Ovary (tissue), 9 donors: ENCODE measurements around the gene LARGE1. TPM values are rescaled to one million over a fixed set of nuclear protein-coding genes. Genes with fewer than 3 reads are reported as not detected.

Experiments used
- DNase-seq, 5 donors: peaks; one replicate each; pipeline ENCODE4 v3.0.0-alpha.2; 2019 to 2020
- H3K27ac ChIP-seq, 2 donors: fragments of 200-600 bp; one replicate each; pipeline versions ENCODE4 v1.5.1 to v1.8.0; 2019 to 2022
- H3K27me3 ChIP-seq: fragments of 200-600 bp; one replicate; pipeline ENCODE4 v1.8.0; 2022
- H3K36me3 ChIP-seq: fragments of 200-600 bp; sonication (generic); one replicate; pipeline ENCODE4 v1.5.1; 2019
- H3K4me1 ChIP-seq: one replicate; pipeline ENCODE4 v1.8.1; 2013; ENCODE audit warnings: mild to moderate bottlenecking, moderate library complexity; ENCODE audit not compliant: insufficient read depth
- H3K4me3 ChIP-seq: fragments of 200-600 bp; sonication (generic); one replicate; pipeline ENCODE4 v1.5.1; 2017
- H3K9me3 ChIP-seq, 2 donors: fragments of 200-600 bp in 1 of 2; sonication (generic) in 1 of 2; one replicate each; pipeline versions ENCODE4 v1.5.1 to v1.8.1; 2013 to 2019; ENCODE audit warnings: mild to moderate bottlenecking in 1 of 2, moderate library complexity in 1 of 2
- CTCF ChIP-seq, 3 donors: fragments of 450-650 bp in 2 of 3; fragments of 200-600 bp in 1 of 3; IDR thresholded peaks; one replicate each; pipeline versions ENCODE4 v1.5.1 to v1.8.0; 2016 to 2022; ENCODE audit warnings: antibody characterized with exemption in 3 of 3, mild to moderate bottlenecking in 1 of 3
- EP300 ChIP-seq: sonication (generic); formaldehyde crosslinking; IDR thresholded peaks from one replicate; pipeline ENCODE4 v1.6.1; 2017; ENCODE audit warnings: antibody characterized with exemption
- POLR2A ChIP-seq: fragments of 450-650 bp; IDR thresholded peaks from one replicate; pipeline ENCODE4 v1.6.1; 2017; ENCODE audit warnings: antibody characterized with exemption, mild to moderate bottlenecking, moderate library complexity
- WGBS, 3 donors: extraction: QIAGEN DNeasy Blood & Tissue Kit in 1 of 3; methylation state at CpG; one replicate each; pipeline versions ENCODE4 v1.1.5 to v1.1.7; 2013 to 2017; 5-methylcytosine and 5-hydroxymethylcytosine counted together
- intact Hi-C, 4 donors: fragments of 100-400 bp; cut with DNase I; formaldehyde crosslinking; loops; one replicate each; pipeline versions ENCODE4 v1.11.0 to v1.15.1; 2022 to 2023
- polyA plus RNA-seq, 2 donors: library from polyadenylated mRNA; stranded (reverse); fragments of 200-250 nt in 1 of 2; fragments of 350-450 nt in 1 of 2; fragmentation: Illumina TruSeq in 1 of 2; extraction: RNeasy Lipid Tissue Mini Kit (QIAGEN cat#74804) in 1 of 2; gene quantifications; one replicate each; pipeline ENCODE4 v1.2.3, GENCODE V29; 2013 to 2014
- total RNA-seq, 7 donors: library from RNA; depleted of rRNA in 2 of 7; stranded (reverse); fragments of >200 nt in 2 of 7; fragmentation: NEBNext Ultra II Directional in 3 of 7; extraction: Animal tissue kit (Norgen Biotek cat#: 25700) in 3 of 7; gene quantifications; one replicate each; pipeline versions ENCODE4 v1.1.0 to v1.2.4, GENCODE V29; 2016 to 2023
- donor health status: DM: no; HTN: no; CAD: no; lungs with moderate emphysema.
- donor health status: DM: no; HTN: no; CAD: no.
- donor health status: Bipolar disorder and iron deficiency.
- donor health status: DM: yes; HTN: yes; CAD: no.
- donor health status: DM: no; HTN: no; CAD: no.
- donor health status: DM: yes; HTN: yes; CAD: no.

The LARGE1 gene
- total and polyA plus RNA-seq, 9 donors = 13.4 to 67.6 (median 36.8) TPM

- 5 to 21% (median 8%) methylated on average over 4 of the region's 4 CpGs for WGBS, 3 donors
- intact Hi-C loops = no loop called here
These were observed 664.5 kb downstream of the LARGE1 start for GRCh38 chr22:33255791-33256190.

GRCh38 chr22:33248948-33249347 lies 671.3 kb downstream of the LARGE1 start:
- Histone ChIP-seq H3K36me3 (no peaks in the 10 kb centered on the region), H3K9me3 (no peaks in the 10 kb centered on the region), H3K4me3 (no peak overlapping the region), H3K27ac (no peak overlapping the region), H3K4me1 (no peaks in the 10 kb centered on the region), H3K27me3 (no peaks in the 10 kb centered on the region)
- DNase-seq = no peak
- no peak for TF ChIP-seq POLR2A
- TF ChIP-seq EP300 = no peak
- TF ChIP-seq CTCF (IDR thresholded peaks at IDR 0.05) = no peak
- WGBS, 3 donors = 27 to 33% (median 30%) methylated on average over 2 of the region's 2 CpGs
- intact Hi-C loops = no loop called here

More at GRCh38 chr22:33255791-33256190, 664.5 kb downstream of the LARGE1 start:
- Histone ChIP-seq H3K4me1 (no peaks in the 10 kb centered on the region), H3K36me3 (no peaks in the 10 kb centered on the region), H3K4me3 (no peak overlapping the region), H3K27me3 (no peaks in the 10 kb centered on the region), H3K9me3 (no peaks in the 10 kb centered on the region), H3K27ac (no peak overlapping the region)
- no peak for DNase-seq
- TF ChIP-seq EP300 = no peak
- TF ChIP-seq POLR2A = no peak
- no peak for TF ChIP-seq CTCF (IDR thresholded peaks at IDR 0.05)

- no peak for DNase-seq
- H3K27ac ChIP-seq = no peak overlapping the region
- TF ChIP-seq POLR2A = no peak
- TF ChIP-seq CTCF (IDR thresholded peaks at IDR 0.05) = no peak
- TF ChIP-seq EP300 = no peak
- WGBS, 3 donors = 49 to 57% (median 52%) methylated on average over 2 of the region's 2 CpGs
- H3K4me3 ChIP-seq = no peak overlapping the region
- H3K4me1 ChIP-seq = no peaks in the 10 kb centered on the region
- no peaks in the 10 kb centered on the region for H3K36me3 ChIP-seq
- H3K9me3 ChIP-seq = peaks cover 0 to under 1% of the 10 kb centered on the region in 2 donors
- no peaks in the 10 kb centered on the region for H3K27me3 ChIP-seq
- intact Hi-C loops = no loop called here
These were observed 672.5 kb downstream of the LARGE1 start for GRCh38 chr22:33247758-33248157.

- no peak for DNase-seq
- intact Hi-C loops = no loop called here
- TF ChIP-seq POLR2A (no peak), EP300 (no peak), CTCF (IDR thresholded peaks at IDR 0.05) (no peak)
These were observed 678.2 kb downstream of the LARGE1 start for GRCh38 chr22:33242078-33242477.

More at GRCh38 chr22:33242078-33242477, 678.2 kb downstream of the LARGE1 start:
- Histone ChIP-seq H3K4me3 (no peak overlapping the region), H3K36me3 (no peaks in the 10 kb centered on the region), H3K9me3 (peaks cover 0 to 3% of the 10 kb centered on the region in 2 donors), H3K27ac (no peak overlapping the region), H3K4me1 (no peaks in the 10 kb centered on the region), H3K27me3 (no peaks in the 10 kb centered on the region)
